NCI-H2171 treated with DMSO at 0.1 percent for 48 hours (cell line): ENCODE results near the gene KSR1.
"Not testable (repeated sequence)": the region's sequence is repeated elsewhere in the genome, so short reads cannot be mapped to it uniquely, and the experiment has no call there.

Source experiments
- DNase-seq: peaks from one replicate; lab custom pipeline; 2025; lab: John Stamatoyannopoulos, UW

KSR1 gene

GRCh38 chr17:27494192-27495091, 38.2 kb downstream of the KSR1 start:
- DNase-seq: peak; percentile 80

- no peak for DNase-seq
Measured at GRCh38 chr17:27495460-27495859, 39.2 kb downstream of the KSR1 start.

DNA sequence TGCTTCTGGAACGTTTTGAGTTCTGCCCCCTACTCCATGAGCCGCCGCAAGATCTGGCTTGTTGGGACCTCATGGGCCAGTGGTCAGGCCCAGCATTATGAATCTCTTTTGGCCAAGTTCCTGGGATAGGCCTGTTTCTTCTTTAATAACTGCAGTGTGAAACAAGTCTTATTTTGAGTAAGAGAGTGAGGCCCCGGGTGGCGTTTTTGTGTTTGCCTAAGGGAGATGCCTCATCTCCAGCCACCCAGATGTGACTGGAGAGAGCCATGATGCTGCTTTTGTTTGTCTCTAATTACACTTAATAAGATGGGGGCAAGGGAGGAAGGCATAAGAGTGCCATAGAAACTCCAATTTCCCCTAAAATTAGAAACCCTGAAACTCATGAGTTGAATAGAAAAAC, 39.8 kb downstream of the KSR1 start:
- DNase-seq: no peak

- DNase-seq: peak; percentile 32
Measured at GRCh38 chr17:27496437-27496943, 40.2 kb downstream of the KSR1 start.

GRCh38 chr17:27496971-27497370, 40.7 kb downstream of the KSR1 start:
- DNase-seq: no peak

DNA sequence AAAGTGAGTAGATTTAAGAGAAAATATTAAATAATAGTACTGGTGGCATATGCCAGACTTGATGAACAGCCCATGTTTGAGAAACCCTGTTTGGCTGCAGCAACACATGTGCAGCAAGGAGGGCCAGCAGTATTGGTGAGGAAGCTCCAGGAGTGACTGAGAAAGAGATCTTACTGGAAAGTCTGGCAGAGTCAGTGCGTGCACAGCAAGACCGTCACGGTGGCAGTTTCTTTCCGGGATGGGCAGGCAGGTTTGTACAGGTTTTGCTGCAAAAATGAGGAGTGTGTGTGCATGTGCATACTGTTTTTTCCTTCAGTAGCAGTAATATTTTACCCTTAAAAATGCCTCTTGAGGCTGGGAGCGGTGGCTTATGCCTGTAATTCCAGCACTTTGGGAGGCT, 41.4 kb downstream of the KSR1 start:
- no peak for DNase-seq

DNA sequence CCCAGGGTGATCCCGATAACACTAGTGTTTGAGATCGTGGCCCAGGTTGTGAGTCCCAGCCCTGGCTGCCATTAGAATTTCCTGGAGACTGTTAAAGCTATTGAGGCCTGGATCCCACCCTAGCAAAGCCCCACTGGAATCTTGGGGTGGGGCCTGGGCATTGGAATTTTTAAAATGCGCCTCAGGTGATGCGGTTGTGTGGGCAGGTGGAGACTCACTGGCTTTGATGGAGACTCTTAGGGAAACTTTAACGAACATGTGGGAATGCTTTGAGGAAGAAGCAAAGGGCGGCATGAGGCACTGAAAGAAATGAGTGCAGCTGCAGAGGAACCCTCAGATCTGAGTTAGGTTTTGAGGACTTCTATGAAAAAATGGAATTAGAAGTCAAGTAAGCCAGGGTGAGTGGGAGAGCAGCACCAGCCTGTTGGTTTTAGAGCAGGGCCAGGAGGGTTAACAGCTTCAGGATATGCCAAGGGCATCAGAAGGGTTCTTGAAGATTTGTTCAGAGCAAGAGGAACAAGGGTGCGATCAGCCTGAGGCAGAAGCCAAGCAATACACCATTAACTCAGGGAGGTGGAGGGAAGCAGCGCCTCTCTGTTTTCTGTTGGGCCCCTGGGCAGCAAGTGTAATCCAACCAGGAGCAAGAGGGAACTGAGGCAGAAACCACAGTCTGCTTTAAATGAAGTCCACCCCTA, 42.5 kb downstream of the KSR1 start:
- DNase-seq: no peak

DNA sequence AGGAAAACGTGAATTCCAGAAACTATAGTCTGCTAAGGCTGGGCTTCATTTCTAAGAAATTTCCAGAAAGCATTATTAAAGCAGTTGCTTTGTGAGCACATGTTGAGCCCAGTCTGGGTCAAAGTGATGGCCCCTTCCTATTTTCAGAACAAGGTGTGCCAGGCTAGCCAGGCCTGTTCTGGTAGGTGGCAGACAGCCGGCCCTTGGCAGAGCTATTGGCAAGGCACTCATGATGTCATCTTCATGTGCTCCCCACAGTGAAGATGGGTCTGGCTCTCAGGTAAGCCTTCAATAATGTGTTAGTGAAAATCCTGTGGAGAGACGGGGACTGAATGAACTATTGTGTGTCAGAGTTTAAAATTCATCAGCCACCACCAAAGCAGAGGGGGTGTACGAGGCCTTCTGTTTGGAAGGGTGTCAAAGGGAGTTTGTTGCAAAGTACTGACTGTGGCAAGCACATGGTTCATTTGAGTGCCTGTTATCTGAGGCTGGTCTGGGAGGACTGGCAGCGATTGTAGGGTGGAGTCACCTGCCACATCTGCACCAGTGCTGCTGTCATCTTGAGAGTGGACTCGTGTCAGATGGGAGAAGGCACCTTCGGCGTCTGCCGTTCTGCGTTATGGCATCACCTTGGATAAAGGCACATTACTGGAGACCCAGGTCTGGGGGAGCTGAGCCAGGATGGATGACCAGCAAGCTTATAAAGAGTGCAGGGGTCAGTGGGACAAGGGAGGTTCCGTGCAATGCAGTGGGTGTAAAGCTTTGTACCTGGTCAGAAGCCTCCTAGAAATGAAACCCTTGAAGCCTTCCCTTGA, 43.4 kb downstream of the KSR1 start:
- no peak for DNase-seq

- not testable (repeated sequence) for DNase-seq
Measured at GRCh38 chr17:27501338-27501737, 45.1 kb downstream of the KSR1 start.

- no peak for DNase-seq
Measured at GRCh38 chr17:27502526-27503324, 46.5 kb downstream of the KSR1 start.

DNA sequence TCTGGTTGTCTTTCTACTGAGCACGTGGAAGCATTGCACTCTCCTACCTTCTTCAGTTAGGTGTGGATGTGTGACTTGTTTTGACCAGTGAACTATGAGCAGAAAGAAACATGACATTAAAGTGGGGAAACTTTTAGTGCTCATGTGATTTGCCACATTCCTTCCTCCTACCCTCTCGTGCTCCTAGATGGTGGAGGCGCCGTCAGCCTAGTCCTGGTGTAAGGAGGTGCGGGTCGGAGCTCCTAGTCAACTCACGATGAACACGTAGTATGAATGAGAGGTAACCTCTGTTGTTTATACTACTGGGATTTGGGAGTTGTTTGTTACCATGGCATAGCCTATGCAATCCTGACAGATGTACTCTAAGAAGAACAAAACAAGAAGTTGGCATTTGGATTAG, 47.4 kb downstream of the KSR1 start:
- no peak for DNase-seq

GRCh38 chr17:27504188-27504995, 48.1 kb downstream of the KSR1 start:
- peak; percentile 97 for DNase-seq

GRCh38 chr17:27506348-27507218, 50.3 kb downstream of the KSR1 start:
- no peak for DNase-seq

GRCh38 chr17:27511168-27511883, 55.1 kb downstream of the KSR1 start:
- no peak for DNase-seq

DNA sequence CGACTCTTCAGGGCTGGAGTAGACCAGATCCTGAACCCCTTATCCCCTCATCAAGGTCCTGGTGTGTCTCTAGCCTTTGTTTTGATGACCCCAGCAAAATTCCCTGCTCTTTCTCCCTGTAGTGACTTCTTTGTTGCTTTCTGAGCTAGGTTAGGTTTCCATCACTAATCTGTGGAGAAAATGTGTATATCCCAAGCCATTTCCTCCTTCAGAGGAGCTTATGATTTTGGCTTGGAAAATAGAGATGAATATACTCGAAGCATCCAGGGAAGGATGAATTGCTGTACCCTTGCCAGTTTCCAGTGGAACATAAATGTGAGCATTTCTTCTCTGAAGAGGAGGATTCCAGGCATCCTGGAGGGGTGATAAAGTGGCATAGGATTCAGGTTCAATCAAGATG, 55.8 kb downstream of the KSR1 start:
- DNase-seq: no peak

- no peak for DNase-seq
Measured at GRCh38 chr17:27512511-27513346, 56.5 kb downstream of the KSR1 start.

GRCh38 chr17:27513849-27514248, 57.6 kb downstream of the KSR1 start:
- no peak for DNase-seq
